NCI-H748 (cell line): Measurements from ENCODE around the gene C9orf50.

Experiments used
- DNase-seq: peaks from one replicate; lab custom pipeline; 2025; ENCODE audit not compliant: unreplicated experiment; lab: John Stamatoyannopoulos, UW

Gene C9orf50

GRCh38 chr9:129572052-129572425, 48.9 kb downstream of the C9orf50 start:
- DNase-seq = no peak

- no peak for DNase-seq
These were observed 49.4 kb downstream of the C9orf50 start for GRCh38 chr9:129571298-129572051.

DNA sequence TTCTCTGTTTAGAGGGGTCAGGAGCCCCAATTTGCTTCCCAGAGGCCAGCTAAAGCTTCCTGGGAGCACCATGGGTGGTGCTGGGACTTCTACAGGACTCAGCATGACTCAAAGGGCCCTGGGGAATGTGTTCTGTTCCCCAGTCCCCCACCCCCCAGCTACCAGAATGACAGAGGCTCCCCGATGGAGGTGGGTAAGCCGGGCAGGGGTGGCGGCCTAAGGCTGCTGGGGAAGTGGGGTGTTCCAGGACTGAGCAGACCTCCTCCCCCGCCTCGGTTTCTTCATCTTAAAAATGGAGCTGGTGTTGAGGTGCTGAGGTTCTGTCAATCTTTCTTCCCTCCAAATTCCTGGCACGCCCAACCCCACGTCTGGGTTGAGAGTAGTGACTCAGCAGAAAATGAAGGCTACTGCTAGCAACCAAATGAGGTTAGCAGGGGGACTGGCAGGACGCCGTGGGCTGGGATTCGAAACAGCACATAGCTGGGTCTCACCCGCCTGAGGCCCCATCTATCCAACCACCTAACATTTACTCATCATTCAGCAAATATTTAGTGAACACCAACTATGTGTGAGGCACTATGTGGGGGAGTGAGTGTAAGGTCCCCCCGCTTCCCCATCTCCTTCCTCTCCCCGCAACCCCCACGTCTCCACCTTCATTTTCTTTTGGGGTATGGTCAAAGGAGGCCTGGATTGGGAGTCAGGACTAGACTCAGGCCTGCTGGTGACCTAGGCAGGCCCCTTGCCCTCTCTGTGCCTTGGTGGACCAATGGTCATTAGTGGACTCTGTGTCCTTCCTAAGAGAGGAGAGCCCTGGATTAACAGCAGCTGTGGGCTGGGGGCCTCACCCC, 50.2 kb downstream of the C9orf50 start:
- no peak for DNase-seq

- DNase-seq = peak; percentile 44
These were observed 51.1 kb downstream of the C9orf50 start for GRCh38 chr9:129569502-129570449.

- DNase-seq = peak; percentile 69
These were observed 52.1 kb downstream of the C9orf50 start for GRCh38 chr9:129568560-129569501.

GRCh38 chr9:129567842-129568559, 52.9 kb downstream of the C9orf50 start:
- peak; percentile 44 for DNase-seq

DNA sequence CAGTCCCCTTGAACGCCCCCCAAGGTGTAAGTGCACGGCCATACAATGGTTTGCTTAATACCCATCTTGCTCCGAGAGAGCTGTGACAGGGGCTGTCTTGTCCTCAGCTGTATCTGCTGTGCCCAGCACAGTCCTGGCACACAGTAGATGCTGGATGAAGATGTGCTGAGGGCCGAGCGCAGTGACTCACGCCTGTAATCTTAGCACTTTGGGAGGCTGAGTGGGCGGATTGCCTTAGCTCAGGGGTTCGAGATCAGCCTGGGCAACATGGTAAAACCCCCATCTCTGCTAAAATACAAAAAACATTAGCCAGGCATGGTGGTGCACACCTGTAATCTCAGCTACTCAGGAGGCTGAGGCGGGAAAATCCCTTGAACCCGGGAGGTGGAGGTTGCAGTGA, 53.6 kb downstream of the C9orf50 start:
- DNase-seq = no peak

DNA sequence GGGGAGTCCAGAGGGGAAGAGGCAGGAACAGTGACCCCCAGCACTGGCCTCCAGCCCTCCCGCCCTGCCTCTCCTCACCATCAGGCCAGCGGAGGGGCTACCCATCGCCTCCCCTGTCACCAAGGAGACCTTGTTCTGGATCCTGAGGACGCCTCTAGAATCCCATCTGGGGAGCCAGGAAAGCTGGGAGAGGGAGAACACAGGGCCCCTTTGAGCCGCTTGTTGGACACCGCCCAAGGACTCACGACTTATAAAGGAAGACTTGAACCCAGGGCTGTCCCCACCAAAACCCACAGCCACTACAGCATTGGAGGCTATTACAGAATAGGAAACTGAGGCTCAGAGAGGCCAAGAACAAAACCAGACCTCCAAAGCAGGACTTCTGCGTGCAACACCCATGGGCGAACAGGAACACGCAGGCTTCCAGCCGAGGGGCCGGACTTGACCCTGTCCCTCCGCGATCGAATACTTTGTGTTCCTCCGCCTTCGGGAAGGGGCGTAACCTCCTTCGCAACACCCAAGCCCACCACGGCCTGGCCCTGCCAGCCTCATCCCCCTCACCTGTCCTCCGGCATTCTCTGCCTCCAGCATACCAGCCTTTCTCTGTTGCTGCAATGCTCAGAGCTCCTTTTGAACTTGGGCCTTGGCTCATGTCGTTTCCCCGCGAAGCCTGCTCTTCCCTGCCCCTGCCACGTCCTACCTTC, 54.2 kb downstream of the C9orf50 start:
- DNase-seq = no peak

DNA sequence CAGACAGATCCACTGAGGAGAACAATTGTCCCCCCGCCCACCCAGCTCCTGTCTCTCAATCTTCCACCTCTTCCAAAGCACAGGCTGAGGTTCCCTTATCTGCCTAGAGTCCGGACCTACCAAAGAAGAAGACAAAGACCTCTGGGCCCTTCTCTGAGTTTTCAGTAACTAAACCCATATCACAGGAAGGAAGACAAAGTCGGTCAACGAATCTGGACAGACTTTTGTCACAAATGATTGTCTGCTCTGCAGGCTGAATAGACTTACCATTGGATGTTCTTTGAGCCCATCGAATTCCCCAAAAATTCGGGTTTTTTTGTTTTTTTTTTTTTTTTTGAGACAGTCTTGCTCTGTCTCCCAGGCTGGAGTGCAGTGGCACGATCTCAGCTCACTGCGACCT, 58.0 kb downstream of the C9orf50 start:
- DNase-seq = no peak

DNA sequence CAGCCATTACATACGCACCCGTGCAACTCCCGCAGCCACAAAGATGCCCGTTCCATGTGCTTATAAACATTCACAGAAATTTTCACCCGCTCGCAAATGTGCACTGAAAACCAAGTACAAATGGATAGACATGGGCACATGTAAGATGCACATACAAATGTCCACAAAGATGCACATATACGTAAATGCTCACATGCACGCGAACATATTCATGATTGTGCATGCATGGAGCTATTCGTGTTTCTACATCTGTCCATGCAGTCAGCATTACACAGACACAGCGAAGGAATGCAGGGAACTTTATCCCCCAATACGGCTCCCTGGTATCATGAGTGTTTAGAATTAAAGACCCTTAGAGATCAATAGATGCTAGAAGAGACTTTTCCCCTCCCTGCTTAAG, 58.4 kb downstream of the C9orf50 start:
- no peak for DNase-seq
